A549 (cell line): ENCODE results near the gene FOXP1.

Source experiments
- CBX8 ChIP-seq: fragments of 200-600 bp; sonication (generic); IDR thresholded peaks from 2 replicates; pipeline ENCODE4 v1.6.1; 2016
- CTCF ChIP-seq: fragments of >200 bp; sonication (Bioruptor Twin); formaldehyde crosslinking; IDR thresholded peaks from 3 replicates; pipeline ENCODE4 v1.5.1; 2016
- EHF ChIP-seq: fragments of 250-450 bp; sonication (Bioruptor Pico); IDR thresholded peaks from 2 replicates; pipeline ENCODE4 v1.5.0; 2020; ENCODE audit warnings: mild to moderate bottlenecking
- FOSL2 ChIP-seq, 2 experiments: fragments of 450-650 bp in 1 of 2; fragments of >200 bp in 1 of 2; sonication (Bioruptor Twin) in 1 of 2; formaldehyde crosslinking; IDR thresholded peaks; 2 replicates each; pipeline versions ENCODE4 v1.5.0 to v1.6.1; 2016 to 2020; ENCODE audit warnings: mild to moderate bottlenecking in 1 of 2, moderate library complexity in 1 of 2
- JUN ChIP-seq, 2 experiments: fragments of >200 bp; sonication (Bioruptor Twin); formaldehyde crosslinking; IDR thresholded peaks; 2 replicates in 1 of 2; 3 replicates in 1 of 2; pipeline ENCODE4 v1.6.1; 2016 to 2017
- JUNB ChIP-seq: fragments of >200 bp; sonication (Bioruptor Twin); formaldehyde crosslinking; IDR thresholded peaks from 2 replicates; pipeline ENCODE4 v1.6.1; 2016
- PHF8 ChIP-seq: fragments of 200-600 bp; sonication (generic); IDR thresholded peaks from 2 replicates; pipeline ENCODE4 v1.6.1; 2016; ENCODE audit warnings: low read depth, mild to moderate bottlenecking, antibody characterized with exemption, moderate library complexity, borderline replicate concordance
- POLR2AphosphoS2 ChIP-seq: conservative IDR thresholded peaks from 2 replicates; pipeline ENCODE4 v1.6.1; 2012; ENCODE audit warnings: low read length, improper control_type of control experiment, inconsistent platforms
- RAD21 ChIP-seq, 2 experiments: fragments of >200 bp in 1 of 2; sonication (Bioruptor Twin) in 1 of 2; formaldehyde crosslinking in 1 of 2; IDR thresholded peaks in 1 of 2; conservative IDR thresholded peaks in 1 of 2; 2 replicates in 1 of 2; 3 replicates in 1 of 2; pipeline ENCODE4 v1.6.1; 2012 to 2018; ENCODE audit warnings: inconsistent platforms in 1 of 2
- SREBF2 ChIP-seq: fragments of 450-650 bp; IDR thresholded peaks from 2 replicates; pipeline ENCODE4 v1.6.1; 2014; ENCODE audit warnings: mild to moderate bottlenecking, moderate library complexity
- TF ChIP-seq, protein P1 (sequence below): fragments of 200-600 bp; sonication (generic); IDR thresholded peaks from 2 replicates; pipeline ENCODE4 v1.6.1; 2016; ENCODE audit warnings: antibody characterized with exemption, mild to moderate bottlenecking, moderate library complexity
- TF ChIP-seq, protein P2 (sequence below): fragments of 450-650 bp; IDR thresholded peaks from 2 replicates; pipeline ENCODE4 v1.6.1; 2014; ENCODE audit warnings: antibody characterized with exemption
- TF ChIP-seq, protein P3 (sequence below): fragments of 150-350 bp; IDR thresholded peaks from 2 replicates; pipeline ENCODE4 v1.6.1; 2014; ENCODE audit warnings: low read depth, mild to moderate bottlenecking, low read length

GRCh38 chr3:71366988-71367604, 216.4 kb downstream of the FOXP1 start:
- TF ChIP-seq CTCF, result no peak
- no peak for TF ChIP-seq RAD21 (conservative IDR thresholded peaks at IDR 0.05 in 1 of 2, IDR thresholded peaks at IDR 0.05 in 1 of 2)
- no peak for TF ChIP-seq PHF8
- TF ChIP-seq SREBF2, result no peak
- TF ChIP-seq, protein P1, sequence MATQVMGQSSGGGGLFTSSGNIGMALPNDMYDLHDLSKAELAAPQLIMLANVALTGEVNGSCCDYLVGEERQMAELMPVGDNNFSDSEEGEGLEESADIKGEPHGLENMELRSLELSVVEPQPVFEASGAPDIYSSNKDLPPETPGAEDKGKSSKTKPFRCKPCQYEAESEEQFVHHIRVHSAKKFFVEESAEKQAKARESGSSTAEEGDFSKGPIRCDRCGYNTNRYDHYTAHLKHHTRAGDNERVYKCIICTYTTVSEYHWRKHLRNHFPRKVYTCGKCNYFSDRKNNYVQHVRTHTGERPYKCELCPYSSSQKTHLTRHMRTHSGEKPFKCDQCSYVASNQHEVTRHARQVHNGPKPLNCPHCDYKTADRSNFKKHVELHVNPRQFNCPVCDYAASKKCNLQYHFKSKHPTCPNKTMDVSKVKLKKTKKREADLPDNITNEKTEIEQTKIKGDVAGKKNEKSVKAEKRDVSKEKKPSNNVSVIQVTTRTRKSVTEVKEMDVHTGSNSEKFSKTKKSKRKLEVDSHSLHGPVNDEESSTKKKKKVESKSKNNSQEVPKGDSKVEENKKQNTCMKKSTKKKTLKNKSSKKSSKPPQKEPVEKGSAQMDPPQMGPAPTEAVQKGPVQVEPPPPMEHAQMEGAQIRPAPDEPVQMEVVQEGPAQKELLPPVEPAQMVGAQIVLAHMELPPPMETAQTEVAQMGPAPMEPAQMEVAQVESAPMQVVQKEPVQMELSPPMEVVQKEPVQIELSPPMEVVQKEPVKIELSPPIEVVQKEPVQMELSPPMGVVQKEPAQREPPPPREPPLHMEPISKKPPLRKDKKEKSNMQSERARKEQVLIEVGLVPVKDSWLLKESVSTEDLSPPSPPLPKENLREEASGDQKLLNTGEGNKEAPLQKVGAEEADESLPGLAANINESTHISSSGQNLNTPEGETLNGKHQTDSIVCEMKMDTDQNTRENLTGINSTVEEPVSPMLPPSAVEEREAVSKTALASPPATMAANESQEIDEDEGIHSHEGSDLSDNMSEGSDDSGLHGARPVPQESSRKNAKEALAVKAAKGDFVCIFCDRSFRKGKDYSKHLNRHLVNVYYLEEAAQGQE, result no peak
- TF ChIP-seq JUNB, result no peak
- TF ChIP-seq EHF (CRISPR knock-in tag), result no peak
- TF ChIP-seq CBX8, result no peak
- no peak for TF ChIP-seq JUN (IDR thresholded peaks at IDR 0.05)
- no peak for TF ChIP-seq FOSL2 (IDR thresholded peaks at IDR 0.05)
- TF ChIP-seq FOSL2 (CRISPR knock-in tag; IDR thresholded peaks at IDR 0.05), result no peak
- TF ChIP-seq POLR2AphosphoS2, result no peak
- TF ChIP-seq, protein P2, sequence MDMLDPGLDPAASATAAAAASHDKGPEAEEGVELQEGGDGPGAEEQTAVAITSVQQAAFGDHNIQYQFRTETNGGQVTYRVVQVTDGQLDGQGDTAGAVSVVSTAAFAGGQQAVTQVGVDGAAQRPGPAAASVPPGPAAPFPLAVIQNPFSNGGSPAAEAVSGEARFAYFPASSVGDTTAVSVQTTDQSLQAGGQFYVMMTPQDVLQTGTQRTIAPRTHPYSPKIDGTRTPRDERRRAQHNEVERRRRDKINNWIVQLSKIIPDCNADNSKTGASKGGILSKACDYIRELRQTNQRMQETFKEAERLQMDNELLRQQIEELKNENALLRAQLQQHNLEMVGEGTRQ, result no peak
- TF ChIP-seq, protein P3, sequence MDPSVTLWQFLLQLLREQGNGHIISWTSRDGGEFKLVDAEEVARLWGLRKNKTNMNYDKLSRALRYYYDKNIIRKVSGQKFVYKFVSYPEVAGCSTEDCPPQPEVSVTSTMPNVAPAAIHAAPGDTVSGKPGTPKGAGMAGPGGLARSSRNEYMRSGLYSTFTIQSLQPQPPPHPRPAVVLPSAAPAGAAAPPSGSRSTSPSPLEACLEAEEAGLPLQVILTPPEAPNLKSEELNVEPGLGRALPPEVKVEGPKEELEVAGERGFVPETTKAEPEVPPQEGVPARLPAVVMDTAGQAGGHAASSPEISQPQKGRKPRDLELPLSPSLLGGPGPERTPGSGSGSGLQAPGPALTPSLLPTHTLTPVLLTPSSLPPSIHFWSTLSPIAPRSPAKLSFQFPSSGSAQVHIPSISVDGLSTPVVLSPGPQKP, result no peak
